Measurements from ENCODE around the gene SCLY. TPM values are rescaled to one million over a fixed set of nuclear protein-coding genes. Genes with fewer than 3 reads are reported as not detected.
A peak's percentile ranks its signal among the peaks of the same experiment; 100 is the strongest.

Gene SCLY
- total and polyA plus RNA-seq, 2 experiments from 2014 or later = 16.6 to 25.2 TPM

DNA sequence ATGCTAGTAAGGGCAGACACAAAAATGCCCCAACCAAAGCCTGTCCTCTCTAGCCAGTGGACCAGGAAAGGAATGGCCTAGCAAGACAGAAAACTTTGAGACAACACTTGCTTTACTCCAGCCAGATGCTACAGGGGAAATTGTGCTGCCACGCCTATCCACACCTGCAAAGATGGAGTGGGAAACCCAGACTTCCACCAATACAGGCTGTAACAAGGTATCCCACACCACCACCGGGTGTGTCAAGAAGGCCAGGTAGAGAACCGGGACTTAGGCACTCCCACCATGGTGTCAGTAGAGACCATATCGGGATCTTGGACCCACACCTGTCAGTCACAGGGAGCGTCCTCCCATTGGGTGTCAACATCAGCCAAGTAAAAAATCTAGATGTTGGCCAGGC is 23.1 kb downstream of the SCLY start:
- no peak for DNase-seq (ENCODE audit: low read depth in 1 of 2, low spot score in 1 of 2)
- H3K4me3 ChIP-seq = no peak overlapping the region
- H3K9me3 ChIP-seq (ENCODE audit: low read depth) = no peaks in the 10 kb centered on the region
- H3K27ac ChIP-seq = no peak overlapping the region
- H3K36me3 ChIP-seq = no peaks in the 10 kb centered on the region
- H3K4me1 ChIP-seq (ENCODE audit: low read depth) = no peaks in the 10 kb centered on the region
- no peaks in the 10 kb centered on the region for H3K27me3 ChIP-seq
- TF ChIP-seq, protein P1, sequence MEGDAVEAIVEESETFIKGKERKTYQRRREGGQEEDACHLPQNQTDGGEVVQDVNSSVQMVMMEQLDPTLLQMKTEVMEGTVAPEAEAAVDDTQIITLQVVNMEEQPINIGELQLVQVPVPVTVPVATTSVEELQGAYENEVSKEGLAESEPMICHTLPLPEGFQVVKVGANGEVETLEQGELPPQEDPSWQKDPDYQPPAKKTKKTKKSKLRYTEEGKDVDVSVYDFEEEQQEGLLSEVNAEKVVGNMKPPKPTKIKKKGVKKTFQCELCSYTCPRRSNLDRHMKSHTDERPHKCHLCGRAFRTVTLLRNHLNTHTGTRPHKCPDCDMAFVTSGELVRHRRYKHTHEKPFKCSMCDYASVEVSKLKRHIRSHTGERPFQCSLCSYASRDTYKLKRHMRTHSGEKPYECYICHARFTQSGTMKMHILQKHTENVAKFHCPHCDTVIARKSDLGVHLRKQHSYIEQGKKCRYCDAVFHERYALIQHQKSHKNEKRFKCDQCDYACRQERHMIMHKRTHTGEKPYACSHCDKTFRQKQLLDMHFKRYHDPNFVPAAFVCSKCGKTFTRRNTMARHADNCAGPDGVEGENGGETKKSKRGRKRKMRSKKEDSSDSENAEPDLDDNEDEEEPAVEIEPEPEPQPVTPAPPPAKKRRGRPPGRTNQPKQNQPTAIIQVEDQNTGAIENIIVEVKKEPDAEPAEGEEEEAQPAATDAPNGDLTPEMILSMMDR (IDR thresholded peaks at IDR 0.05; ENCODE audit: low read depth, low read length) = no peak

DNA sequence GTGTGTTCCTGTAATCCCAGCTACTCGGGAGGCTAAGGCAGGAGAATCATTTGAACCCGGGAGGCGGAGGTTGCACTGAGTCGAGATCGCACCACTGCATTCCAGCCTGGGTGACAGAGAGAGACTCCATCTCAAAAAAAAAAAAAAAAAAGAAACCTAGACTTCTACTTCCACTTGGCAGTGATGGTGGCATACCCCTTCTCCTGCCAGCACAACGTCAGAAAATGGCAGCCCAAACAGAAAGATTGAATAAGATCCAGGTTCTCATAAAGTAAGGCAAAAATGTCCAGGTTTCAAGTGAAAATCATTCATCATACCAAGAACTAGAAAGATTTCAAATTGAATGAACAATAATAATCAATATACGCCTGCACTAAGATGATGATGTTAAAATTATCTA is 24.0 kb downstream of the SCLY start:
- H3K4me3 ChIP-seq = no peak overlapping the region
- no peaks in the 10 kb centered on the region for H3K27me3 ChIP-seq
- DNase-seq (ENCODE audit: low read depth in 1 of 2, low spot score in 1 of 2) = no peak
- H3K36me3 ChIP-seq = no peaks in the 10 kb centered on the region
- TF ChIP-seq, protein P1 (IDR thresholded peaks at IDR 0.05; ENCODE audit: low read depth, low read length) = no peak
- H3K27ac ChIP-seq = no peak overlapping the region
- H3K4me1 ChIP-seq (ENCODE audit: low read depth) = no peaks in the 10 kb centered on the region
- H3K9me3 ChIP-seq (ENCODE audit: low read depth) = no peaks in the 10 kb centered on the region

DNA sequence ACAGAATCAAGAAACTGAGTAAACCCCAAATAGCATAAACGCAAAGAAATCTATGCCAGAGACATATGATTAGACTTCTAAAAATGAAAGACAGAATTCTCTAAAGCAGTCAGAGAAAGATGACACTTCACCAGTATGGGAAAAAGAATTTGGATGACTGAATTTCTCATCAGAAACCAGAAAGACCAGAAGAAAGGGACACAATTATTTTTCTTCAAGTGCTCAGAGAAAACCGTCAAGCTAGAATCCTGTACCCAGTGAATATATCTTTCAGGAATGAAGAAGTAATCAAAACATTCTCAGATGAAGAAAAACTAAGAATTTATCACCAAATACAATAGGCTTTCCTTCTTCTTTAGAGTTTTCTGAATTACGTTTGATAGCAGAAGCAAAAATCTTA is 25.1 kb downstream of the SCLY start:
- no peaks in the 10 kb centered on the region for H3K36me3 ChIP-seq
- no peak overlapping the region for H3K27ac ChIP-seq
- H3K4me1 ChIP-seq (ENCODE audit: low read depth) = peaks cover 4% of the 10 kb centered on the region
- DNase-seq (ENCODE audit: low read depth in 1 of 2, low spot score in 1 of 2) = no peak
- H3K9me3 ChIP-seq (ENCODE audit: low read depth) = no peaks in the 10 kb centered on the region
- no peaks in the 10 kb centered on the region for H3K27me3 ChIP-seq
- no peak overlapping the region for H3K4me3 ChIP-seq
- TF ChIP-seq, protein P1 (IDR thresholded peaks at IDR 0.05; ENCODE audit: low read depth, low read length) = no peak

DNA sequence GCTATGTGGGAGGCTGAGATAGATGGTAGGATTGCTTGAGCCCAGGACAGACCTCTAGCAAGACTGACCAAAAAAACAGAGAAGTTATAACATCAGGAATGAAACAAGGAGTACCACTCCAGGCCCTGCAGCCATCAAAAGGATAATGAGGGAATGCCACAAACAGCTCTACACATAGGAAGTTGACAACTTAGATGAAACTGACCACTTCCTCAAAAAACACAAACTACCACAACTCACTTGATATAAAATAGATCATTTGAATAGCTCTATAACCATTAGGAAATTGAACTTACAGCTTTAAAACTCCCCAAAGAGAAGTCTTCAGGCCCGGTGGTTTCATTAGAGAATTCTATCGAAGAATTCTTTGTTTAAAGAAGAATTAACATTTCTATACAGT is 26.4 kb downstream of the SCLY start:
- Histone ChIP-seq H3K9me3 (ENCODE audit: low read depth) (no peaks in the 10 kb centered on the region), H3K27me3 (no peaks in the 10 kb centered on the region), H3K4me1 (ENCODE audit: low read depth) (peaks cover 6% of the 10 kb centered on the region), H3K27ac (no peak overlapping the region), H3K4me3 (no peak overlapping the region), H3K36me3 (no peaks in the 10 kb centered on the region)
- TF ChIP-seq, protein P1 (IDR thresholded peaks at IDR 0.05; ENCODE audit: low read depth, low read length) = no peak
- DNase-seq (ENCODE audit: low read depth in 1 of 2, low spot score in 1 of 2) = no peak

DNA sequence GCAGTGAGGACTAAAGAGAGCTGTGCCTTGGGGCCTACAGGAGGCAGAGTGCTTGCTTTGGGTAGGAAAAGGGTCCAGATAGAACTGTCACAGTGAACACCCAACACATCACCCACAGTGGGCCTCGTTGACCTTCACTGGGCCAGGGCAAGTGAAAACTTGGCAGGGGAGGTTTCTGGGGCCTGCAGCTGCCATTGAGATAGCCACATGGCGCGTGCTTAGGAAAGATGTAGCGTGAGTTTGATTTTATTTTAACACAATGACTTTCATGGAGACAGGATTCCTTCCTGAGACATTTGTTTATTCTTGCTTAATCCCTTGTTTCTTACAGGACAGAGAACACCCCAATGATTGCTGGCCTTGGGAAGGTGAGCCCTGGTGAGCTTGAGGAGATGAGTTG is 30.1 kb downstream of the SCLY start:
- H3K9me3 ChIP-seq (ENCODE audit: low read depth) = no peaks in the 10 kb centered on the region
- H3K4me1 ChIP-seq (ENCODE audit: low read depth) = peaks cover 6% of the 10 kb centered on the region
- no peaks in the 10 kb centered on the region for H3K36me3 ChIP-seq
- no peak overlapping the region for H3K4me3 ChIP-seq
- no peak for DNase-seq (ENCODE audit: low read depth in 1 of 2, low spot score in 1 of 2)
- H3K27ac ChIP-seq = peak overlapping the region; percentile 77
- TF ChIP-seq, protein P1 (IDR thresholded peaks at IDR 0.05; ENCODE audit: low read depth, low read length) = no peak
- no peaks in the 10 kb centered on the region for H3K27me3 ChIP-seq
